GM18907 (cell line): ENCODE data around the gene TMEM131.
"Not testable (repeated sequence)": the region's sequence is repeated elsewhere in the genome, so short reads cannot be mapped to it uniquely, and the experiment has no call there.

Source experiments
- ATAC-seq: cut with Tn5 transposase; IDR thresholded peaks from one replicate; pipeline ENCODE4 v1.9.1; 2021; ENCODE audit warnings: mild to moderate bottlenecking, moderate library complexity; ENCODE audit not compliant: unreplicated experiment

Gene TMEM131

DNA sequence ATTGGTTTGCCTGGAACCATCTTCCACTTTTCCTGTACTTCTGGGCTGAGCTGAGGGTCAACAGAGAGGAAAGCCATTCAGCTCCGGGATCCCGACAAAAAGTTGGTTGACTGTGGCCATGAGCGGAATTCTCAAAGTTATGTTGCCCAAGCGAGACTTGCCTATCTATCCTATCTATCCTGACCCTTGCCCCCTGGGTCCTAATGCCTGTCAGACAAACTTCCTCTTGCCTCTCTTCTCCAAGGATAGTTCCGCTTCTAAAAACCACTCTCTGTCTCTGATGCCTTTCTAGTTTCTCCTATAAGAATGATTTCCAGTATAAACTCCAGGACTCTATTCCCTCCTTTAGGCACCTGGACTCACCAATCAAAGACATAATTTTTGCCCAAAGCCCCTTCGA is 173.9 kb downstream of the TMEM131 start:
- ATAC-seq = not testable (repeated sequence)

DNA sequence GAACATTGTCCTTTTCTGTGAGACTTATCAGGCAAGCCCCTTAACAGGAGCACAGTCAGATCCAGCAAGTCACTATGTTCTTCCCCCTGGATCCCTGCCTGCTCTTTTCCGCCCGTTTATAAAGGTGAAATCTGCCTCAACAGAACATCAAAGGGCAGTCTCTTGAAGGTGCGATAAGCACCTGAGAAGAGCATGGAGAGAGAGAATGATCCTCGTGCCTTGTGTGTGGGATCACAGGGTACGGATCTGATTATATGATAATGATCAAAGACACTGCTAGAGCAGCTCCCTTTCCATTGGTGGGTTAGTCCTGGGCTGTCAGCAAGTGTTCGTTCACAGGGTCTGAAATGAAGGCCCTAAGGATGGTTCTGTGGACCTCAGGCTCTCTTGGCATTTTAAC is 176.0 kb downstream of the TMEM131 start:
- ATAC-seq = no peak

DNA sequence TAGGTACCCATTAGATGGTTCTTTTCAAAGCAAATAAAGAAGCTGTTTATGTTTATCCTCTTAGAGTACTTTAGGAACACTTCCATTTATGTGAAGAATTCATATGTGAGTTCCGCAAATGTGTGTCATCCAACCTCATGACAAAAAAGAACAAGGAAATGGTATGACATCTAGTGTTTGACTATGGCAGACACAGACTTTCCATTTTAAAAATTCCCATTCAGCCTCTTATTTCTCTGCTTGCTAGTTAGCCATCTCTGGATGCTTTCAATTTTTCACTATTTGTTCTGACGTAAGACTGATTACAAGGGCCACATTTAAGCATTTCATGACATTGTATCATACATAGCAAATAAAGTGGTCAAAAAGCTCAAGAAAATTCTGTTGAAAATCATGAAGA is 179.3 kb downstream of the TMEM131 start:
- no peak for ATAC-seq

DNA sequence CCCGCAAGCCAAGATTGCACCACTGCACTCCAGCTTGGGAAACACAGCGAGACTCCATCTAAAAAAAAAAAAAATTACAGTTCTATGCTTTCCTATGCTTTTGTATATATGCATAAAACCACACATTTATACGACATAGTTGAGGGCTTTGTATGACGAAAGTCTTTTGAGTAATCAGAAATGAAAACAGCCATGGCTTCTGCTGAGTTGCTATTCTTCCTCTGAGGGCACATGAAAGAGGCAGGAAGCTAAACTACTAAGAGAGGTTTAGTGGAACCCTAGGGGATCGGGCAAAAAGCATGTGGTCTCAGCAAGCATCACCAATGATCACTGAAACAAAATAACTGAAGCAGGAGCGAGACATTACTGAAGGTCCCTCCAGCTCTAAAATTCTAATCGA is 182.8 kb downstream of the TMEM131 start:
- no peak for ATAC-seq

DNA sequence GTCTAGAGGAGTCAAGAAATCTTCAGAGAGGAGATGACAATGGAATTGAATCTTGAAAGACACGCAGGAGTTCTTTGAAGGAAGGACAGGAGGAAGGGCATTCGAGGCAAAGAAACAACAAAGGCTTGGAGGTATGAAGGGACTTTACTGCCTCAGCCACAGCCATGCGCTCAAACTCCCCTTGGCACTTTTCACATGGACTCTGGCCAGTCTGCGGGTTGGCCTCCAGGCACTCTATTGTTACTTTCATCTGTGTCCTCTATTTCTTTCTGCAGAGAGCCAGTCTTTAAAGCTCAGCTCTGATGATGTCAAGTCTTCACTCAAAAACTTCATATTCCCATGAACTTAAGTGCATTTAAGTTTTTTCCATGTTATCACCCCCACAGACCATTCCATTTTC is 186.9 kb downstream of the TMEM131 start:
- no peak for ATAC-seq

DNA sequence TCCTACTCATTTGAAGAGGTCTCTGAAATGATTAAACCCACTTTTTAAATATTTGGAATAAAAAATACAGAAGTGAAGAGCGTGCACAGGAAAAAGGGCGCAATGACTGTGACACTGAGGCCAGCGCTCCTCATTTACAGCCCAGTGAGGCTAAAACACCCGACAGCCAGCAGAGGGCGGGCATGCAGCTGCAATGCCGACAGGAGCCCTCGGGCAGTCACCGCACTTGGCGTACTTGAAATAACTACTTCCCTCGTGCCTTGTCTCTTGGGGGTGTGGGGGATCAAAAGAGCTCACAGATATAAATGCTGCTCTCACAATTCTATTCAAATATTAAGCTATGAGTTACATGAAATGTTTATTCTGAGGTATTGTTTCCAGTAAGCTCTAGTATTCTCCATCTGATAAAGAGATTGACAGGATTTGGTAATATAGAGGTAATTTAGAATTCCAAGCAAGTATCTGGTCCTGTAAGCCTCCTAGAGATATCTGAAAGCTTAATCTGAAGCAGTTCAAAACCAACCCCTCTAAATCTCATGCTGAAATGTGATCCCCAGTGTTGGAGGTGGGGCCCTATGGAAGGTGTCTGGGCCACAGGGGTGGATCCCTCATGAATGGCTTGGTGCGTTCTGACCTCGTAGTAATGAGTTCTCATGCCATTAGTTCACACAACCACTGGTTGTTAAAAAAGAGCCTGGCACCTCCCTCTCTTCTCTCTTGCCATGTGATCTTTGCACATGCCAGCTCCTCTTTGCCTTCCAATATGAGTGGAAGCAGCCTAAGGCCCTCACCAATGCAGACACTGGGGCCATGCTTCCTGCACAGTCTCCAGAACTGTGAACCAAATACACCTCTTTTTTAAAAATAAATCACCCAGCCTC is 188.8 kb downstream of the TMEM131 start:
- ATAC-seq = no peak

DNA sequence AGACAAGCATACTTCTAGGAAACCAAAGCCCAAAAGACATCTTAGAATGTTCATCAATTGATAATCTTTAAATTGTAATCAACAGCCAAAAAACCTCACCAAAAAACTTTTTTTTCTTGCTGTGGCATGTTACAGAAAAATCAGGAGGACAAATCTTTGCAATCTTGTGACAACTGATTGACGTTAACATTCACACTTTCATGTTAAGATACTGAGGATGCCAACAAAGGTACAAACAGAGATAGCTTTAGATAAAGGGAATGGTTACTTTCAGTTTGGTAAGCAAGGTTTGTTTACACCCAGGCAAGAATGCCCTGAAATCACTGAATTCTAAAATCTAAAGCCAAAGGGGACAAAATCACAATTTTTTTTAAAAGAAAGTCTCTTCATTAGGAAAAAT is 190.0 kb downstream of the TMEM131 start:
- ATAC-seq = no peak

DNA sequence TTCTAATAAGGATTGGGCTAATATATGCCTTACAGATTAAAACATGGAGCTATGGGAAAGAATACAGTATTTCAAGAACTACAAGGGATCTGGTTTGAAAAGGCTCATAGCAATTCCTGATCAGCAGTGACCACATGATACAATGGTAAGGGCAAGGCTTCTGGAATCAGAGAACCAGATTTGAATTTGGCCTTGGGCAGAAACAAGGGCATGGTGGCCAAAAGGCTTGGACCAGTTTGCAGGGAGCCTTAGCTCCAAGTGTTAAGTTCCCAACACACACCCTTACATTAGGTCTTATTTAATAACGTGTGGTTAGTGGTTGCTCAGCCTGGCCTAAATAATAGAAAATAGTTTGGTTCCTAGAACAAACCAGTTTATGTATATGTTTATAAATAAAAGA is 194.7 kb downstream of the TMEM131 start:
- no peak for ATAC-seq

DNA sequence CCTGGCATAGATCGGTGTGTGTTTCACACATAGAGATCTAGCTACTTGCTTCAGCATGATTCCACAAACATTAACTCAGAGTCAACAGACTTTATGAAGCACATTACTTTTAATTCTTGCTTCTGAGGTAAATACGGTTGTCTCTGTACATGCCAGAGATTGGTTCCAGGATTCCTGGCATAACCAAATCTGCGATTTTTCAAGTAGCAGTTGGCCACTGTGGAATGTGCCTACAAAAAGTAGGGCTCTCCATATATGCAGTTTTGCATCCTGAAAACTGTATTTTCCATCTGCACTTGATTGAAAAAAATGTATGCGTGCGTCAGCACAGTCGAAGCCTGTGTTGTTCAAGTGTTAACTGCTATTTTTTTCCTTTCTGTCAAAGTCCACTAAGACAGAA is 197.3 kb downstream of the TMEM131 start:
- no peak for ATAC-seq

DNA sequence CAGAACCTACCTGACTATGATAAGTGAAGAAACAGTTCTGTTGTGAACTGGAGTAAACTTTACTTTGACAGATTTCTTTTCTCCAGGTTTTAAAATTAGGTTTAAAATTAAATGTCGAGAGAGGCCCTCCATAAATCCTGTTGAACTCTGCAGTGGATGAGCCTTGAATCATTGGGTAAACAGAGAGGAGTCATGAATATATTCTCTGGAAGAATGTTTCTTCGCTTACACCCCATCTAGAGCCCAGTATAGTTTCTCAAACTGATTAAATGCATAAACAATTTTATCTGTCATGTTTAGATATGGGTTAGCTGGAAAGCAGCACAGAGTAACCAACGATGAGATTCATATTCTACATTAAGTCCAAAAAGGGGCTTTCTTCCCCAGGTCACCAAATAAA is 198.4 kb downstream of the TMEM131 start:
- ATAC-seq = no peak

DNA sequence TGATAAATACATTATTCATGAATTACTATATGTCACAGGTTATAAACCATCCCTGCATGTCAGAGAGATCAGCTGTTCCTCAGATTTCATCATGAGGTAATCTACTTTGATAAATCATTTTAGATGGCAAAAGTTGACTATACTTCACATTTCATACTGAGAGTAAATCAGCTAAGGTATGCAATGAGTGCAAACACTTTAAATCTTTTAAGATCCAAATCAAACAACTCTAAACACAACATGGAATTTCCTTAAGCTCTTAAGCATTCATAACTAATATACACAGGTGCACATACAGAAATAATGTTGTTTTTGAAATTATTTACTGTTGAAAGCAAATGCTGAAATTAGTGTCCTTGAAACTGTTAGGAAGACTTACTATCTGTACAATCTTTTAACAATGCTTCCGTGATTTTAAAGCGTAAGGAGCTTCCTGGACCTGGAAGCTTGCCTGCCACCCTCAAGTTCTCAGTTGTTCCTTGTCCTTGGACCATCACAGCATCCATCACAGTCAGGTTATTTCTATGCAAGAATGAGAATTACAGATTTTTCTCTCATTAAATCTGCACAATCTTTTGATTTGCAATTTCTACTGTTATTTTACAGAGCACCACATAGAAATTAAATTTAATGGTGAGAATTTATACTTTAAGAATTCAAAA is 199.2 kb downstream of the TMEM131 start:
- no peak for ATAC-seq

DNA sequence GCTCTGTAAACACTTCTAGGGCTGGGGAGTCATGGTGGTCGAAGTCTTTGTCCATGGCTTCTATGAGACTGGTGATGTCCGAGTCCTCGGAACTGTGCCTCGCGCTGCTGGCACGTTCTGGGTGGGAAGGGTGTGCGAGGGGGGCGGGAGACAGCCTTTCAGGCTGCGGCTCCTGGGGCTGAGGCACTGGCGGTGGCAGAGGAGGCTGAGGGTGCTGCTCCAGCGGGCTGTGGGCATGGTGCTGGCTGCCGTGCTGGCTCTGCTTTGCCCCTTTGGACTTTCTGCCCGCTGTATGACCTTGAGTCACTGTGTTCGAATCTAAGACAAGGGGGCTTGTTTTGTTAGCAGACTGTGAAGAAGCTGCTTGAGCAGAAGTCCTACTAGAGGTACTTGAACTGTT is 203.3 kb downstream of the TMEM131 start:
- no peak for ATAC-seq

DNA sequence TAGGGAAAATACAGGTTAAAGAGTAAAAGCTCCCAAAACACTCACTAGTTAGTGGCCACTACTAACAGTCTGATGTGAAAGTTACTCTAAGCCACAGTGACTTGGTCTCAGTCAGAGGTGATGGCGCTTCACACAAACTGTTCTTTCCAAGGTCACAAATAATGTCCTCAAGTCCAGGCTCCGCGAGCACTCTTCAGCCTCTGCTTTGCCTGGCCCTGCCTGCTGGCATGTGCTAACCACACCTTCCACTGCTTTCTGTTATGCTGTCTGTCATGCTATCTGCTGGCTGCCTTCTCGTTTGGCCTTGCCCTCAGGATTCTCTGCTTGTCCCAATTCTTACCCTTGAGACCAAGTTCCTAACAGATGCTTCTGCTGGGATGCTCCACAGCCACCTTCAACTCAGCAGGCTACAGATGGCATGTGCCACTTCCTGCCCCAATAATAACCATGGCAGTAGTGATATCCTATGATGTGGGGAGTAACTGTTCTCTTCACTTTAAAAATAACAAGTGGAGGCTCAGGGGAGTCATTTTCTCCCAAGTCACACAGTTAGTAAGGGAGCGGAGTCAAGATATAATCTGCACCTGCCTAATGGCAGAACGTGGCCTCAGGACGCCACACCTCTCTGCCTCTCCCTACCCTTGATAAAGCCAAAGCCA is 206.6 kb downstream of the TMEM131 start:
- ATAC-seq = no peak

DNA sequence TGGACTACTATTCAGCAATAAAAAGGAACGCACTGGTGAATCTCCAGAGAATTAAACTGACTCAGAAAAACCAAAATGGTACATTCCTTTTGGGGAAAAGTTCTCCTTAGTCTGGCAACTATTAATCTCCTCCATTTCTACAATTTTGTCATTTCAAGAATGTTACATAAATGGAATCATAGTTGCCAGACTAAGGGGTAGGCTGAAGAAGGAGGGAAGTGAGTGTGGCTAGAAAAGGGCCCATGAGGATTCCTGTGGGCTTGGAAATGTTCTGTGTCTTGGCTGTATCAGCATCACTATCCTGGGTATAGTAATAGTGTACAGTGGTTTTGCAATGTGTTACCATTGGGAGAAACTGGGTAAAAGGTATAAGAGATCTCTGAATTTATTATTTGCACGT is 209.9 kb downstream of the TMEM131 start:
- ATAC-seq = no peak

DNA sequence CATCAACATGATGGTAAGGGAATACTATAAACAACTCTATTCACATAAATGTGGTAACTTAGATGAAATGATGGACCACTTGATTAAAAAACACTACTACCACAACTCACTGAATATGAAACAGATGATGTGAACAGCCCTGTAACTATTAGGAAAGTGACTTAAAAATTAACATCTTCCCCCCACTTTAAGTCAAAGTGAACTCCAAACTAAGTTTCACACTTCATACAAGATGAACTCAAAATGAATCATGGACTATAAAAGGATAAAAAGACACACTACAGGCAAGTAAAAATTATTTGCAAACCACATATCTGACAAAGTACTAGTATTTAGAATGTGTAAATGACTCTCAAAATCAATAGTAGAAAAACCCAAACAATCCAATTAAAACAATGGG is 210.8 kb downstream of the TMEM131 start:
- ATAC-seq = no peak

DNA sequence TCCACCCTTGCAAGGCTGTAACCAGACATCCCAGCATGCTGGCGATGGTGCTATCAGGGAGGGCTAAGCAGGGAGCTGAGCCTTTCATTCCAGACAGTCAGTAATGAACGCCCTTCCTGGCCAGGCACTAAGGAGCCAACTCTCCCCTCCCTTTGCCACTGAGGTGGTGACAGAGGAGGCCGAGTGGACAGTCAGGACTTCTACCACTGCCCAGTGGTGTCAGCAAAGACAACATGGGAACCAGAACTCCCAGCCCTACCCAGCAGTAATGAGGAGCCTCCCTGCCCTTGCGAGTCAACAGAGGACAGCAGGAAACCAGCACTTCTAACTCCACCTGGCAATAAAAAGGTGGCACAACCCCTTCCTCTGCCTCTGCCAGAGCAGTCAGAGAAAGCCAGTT is 213.8 kb downstream of the TMEM131 start:
- no peak for ATAC-seq

DNA sequence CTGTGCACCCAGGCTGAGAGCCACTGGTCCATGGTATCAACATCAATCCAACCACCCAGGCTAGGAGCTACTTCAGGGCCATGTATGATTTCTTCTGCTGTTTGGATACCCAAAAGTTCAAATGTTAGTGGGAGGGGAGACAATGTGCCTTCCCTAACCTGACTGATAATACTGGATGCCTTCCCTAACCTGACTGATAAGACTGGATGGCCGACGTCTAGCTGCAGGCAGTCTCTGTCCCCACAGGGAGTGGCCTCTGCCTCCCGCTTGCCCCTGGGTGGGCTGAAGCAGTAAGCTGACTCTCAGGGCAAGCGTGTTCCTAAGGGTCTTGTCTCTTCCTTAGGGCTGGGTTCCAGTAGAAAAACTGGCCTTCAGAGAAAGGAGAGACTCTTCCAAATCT is 216.6 kb downstream of the TMEM131 start:
- ATAC-seq = no peak

DNA sequence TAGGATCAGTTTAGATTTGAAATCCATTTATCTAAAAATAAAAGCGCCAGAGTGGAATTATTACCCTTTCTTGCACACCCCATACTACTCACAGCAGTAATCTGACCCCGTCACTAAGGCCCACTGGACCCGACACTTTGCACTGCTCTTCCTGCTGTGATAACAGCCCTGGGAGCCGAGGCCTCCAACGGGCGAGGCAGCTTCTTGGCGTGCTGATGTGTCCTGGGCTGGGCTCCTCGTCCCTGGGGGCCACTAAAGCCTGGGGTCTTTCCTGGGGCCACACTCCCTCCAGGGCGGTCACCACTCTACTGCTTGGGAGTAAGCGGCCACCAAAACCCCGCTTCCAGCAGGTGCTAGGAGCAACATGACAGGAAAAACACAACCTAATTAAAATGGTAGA is 220.7 kb downstream of the TMEM131 start:
- ATAC-seq = no peak

DNA sequence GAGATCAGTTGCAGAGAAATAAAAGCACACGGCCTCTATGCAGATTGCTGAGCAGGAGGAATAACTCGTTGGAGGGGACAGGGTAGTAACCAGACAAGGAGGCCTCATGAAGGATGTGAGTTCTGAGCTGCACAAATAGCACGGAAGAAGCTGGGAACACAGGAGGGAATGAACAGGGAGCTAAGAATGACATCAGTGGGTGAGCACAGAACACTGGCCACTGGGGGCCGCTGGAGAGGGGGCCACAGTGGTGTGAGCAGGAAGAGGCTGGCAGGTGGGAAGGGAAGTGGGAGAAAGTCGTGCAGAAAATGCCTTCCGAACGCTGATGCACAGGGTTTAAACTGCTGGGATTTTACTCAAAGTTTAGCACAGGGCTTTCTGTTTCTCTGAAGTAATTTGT is 221.3 kb downstream of the TMEM131 start:
- ATAC-seq = no peak

DNA sequence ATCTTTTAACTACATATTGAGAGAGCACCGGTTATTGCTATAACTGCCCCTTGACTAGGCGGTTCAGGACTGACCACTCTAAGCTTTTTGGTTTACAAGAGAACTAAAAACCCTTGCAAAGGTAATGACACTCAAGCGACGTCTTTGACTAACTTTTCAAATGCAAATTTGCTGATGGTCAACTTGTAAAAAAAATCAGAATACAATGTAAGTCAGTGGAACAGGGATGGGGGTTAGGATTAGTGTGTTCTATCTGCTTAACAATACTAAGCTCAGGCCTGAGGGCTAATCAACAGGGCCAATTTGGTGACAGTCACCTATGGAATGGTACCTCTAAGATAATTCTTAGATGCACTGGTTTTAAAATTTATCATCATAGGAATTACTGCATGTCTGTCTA is 225.3 kb downstream of the TMEM131 start:
- no peak for ATAC-seq

DNA sequence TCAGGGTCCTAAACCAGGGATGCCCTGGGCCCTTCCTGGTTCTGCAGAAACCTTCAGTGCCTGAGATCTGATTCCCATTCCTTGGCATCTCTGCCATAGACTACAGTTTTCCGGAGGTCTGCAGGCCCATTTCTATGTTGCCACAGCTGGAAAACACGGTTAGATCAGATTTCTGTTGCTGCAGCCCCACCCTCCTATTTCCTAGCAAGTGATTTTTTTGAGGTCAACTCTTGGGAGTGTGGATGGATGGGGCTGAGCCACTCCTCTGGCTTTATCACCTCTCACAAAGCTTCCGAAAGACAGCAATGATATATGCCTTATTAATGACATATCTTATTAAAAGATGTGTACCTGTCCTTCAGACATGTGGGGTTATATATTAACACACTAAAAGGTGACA is 226.0 kb downstream of the TMEM131 start:
- ATAC-seq = no peak

DNA sequence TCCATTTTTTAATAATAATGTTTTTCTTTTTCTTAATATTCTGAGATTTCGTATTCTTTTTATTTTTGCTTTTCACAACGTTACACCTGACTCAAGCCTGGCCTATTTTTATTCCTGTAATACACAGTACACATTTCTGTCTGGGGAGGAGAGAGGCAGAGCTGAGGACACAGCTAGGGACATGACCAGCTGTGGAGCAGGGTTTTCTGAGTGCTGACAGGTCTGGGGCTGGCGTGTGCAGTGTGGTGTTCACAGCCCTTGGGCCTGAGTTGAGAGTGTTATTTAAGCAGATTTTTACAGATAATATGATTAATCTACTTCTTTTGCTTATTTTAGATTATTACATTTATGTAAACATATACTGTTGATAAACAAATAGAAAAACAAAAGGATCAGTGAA is 226.4 kb downstream of the TMEM131 start:
- no peak for ATAC-seq
